Muscle of leg (tissue), 11 donors: ENCODE data around the gene DOCK7. TPM values are rescaled to one million over a fixed set of nuclear protein-coding genes. Genes with fewer than 3 reads are reported as not detected.

Experiments used
- DNase-seq: peaks from one replicate; pipeline ENCODE4 v3.0.0; 2013
- H3K27ac ChIP-seq: one replicate; pipeline ENCODE4 v1.5.1; 2013; ENCODE audit warnings: mild to moderate bottlenecking, low read length, control low read depth
- H3K27me3 ChIP-seq: one replicate; pipeline ENCODE4 v1.6.1; 2013; ENCODE audit warnings: low read length; ENCODE audit not compliant: control insufficient read depth, insufficient read depth
- H3K36me3 ChIP-seq: one replicate; pipeline ENCODE4 v1.6.1; 2013; ENCODE audit warnings: low read length; ENCODE audit not compliant: control insufficient read depth, insufficient read depth
- H3K4me1 ChIP-seq: one replicate; pipeline ENCODE4 v1.6.1; 2013; ENCODE audit warnings: low read length; ENCODE audit not compliant: control insufficient read depth, insufficient read depth
- H3K4me3 ChIP-seq: one replicate; pipeline ENCODE4 v1.5.1; 2013; ENCODE audit warnings: low read length, control low read depth
- H3K9me3 ChIP-seq: replicated peaks from 2 replicates; pipeline ENCODE4 v1.6.1; 2013; ENCODE audit warnings: low read depth, low read length; ENCODE audit not compliant: control insufficient read depth
- WGBS: methylation state at CpG from one replicate; pipeline ENCODE4 v1.1.5; 2013; ENCODE audit warnings: missing lambda C conversion rate; ENCODE audit not compliant: insufficient coverage; 5-methylcytosine and 5-hydroxymethylcytosine counted together
- polyA plus RNA-seq, 8 donors: library from polyadenylated mRNA; unstranded; fragments of 120-200 nt; gene quantifications; one replicate each; pipeline versions ENCODE4 v1.2.1 to v1.2.3, GENCODE V29; 2013; ENCODE audit warnings: inconsistent platforms in 1 of 8, low replicate concordance in 1 of 8; ENCODE audit not compliant: insufficient read length in 8 of 8, insufficient read depth in 1 of 8
- total RNA-seq: library from RNA; stranded (reverse); fragments of 120-200 nt; gene quantifications from one replicate; pipeline ENCODE4 v1.2.4, GENCODE V29; 2013

DOCK7 gene
- total and polyA plus RNA-seq, 9 donors: 28.8 to 43.8 (median 36.1) TPM

GRCh38 chr1:62676611-62677356 lies 11.4 kb downstream of the DOCK7 start:
- no peaks in the 10 kb centered on the region for H3K27me3 ChIP-seq
- WGBS: no CpG with 5 or more reads among the region's 2 CpGs
- no peak for DNase-seq
- no peaks in the 10 kb centered on the region for H3K36me3 ChIP-seq
- no peaks in the 10 kb centered on the region for H3K4me1 ChIP-seq
- no peaks in the 10 kb centered on the region for H3K9me3 ChIP-seq
- H3K4me3 ChIP-seq: no peak overlapping the region
- H3K27ac ChIP-seq: no peak overlapping the region

- Histone ChIP-seq H3K27me3 (no peaks in the 10 kb centered on the region), H3K36me3 (no peaks in the 10 kb centered on the region), H3K27ac (no peak overlapping the region), H3K4me3 (no peak overlapping the region), H3K9me3 (no peaks in the 10 kb centered on the region), H3K4me1 (no peaks in the 10 kb centered on the region)
- no CpG with 5 or more reads among the region's 1 CpG for WGBS
- no peak for DNase-seq
These were observed 14.6 kb downstream of the DOCK7 start for GRCh38 chr1:62673629-62674028.

GRCh38 chr1:62672029-62672428 lies 16.2 kb downstream of the DOCK7 start:
- WGBS: no CpG with 5 or more reads among the region's 1 CpG
- Histone ChIP-seq H3K4me1 (no peaks in the 10 kb centered on the region), H3K27ac (no peak overlapping the region), H3K36me3 (no peaks in the 10 kb centered on the region), H3K4me3 (no peak overlapping the region), H3K9me3 (no peaks in the 10 kb centered on the region), H3K27me3 (no peaks in the 10 kb centered on the region)
- no peak for DNase-seq

- Histone ChIP-seq H3K27me3 (no peaks in the 10 kb centered on the region), H3K4me3 (no peak overlapping the region), H3K9me3 (no peaks in the 10 kb centered on the region), H3K4me1 (no peaks in the 10 kb centered on the region), H3K36me3 (peaks cover 5% of the 10 kb centered on the region), H3K27ac (no peak overlapping the region)
- peak; percentile 80 for DNase-seq
- no CpG with 5 or more reads among the region's 1 CpG for whole genome bisulfite sequencing
These were observed 33.4 kb downstream of the DOCK7 start for GRCh38 chr1:62654744-62655143.

GRCh38 chr1:62652387-62652786 lies 35.8 kb downstream of the DOCK7 start:
- no peaks in the 10 kb centered on the region for H3K27me3 ChIP-seq
- no peaks in the 10 kb centered on the region for H3K4me1 ChIP-seq
- no peak overlapping the region for H3K4me3 ChIP-seq
- no peaks in the 10 kb centered on the region for H3K9me3 ChIP-seq
- H3K36me3 ChIP-seq: peaks cover 8% of the 10 kb centered on the region
- no peak for DNase-seq
- H3K27ac ChIP-seq: no peak overlapping the region

GRCh38 chr1:62643283-62643682 lies 44.9 kb downstream of the DOCK7 start:
- Histone ChIP-seq H3K36me3 (peaks cover 8% of the 10 kb centered on the region), H3K27ac (no peak overlapping the region), H3K4me3 (no peak overlapping the region), H3K27me3 (no peaks in the 10 kb centered on the region), H3K4me1 (no peaks in the 10 kb centered on the region), H3K9me3 (peaks cover 2% of the 10 kb centered on the region)
- WGBS: no CpG with 5 or more reads among the region's 1 CpG
- no peak for DNase-seq

GRCh38 chr1:62637392-62638105 lies 50.6 kb downstream of the DOCK7 start:
- H3K27me3 ChIP-seq: no peaks in the 10 kb centered on the region
- WGBS: 100% methylated on average over 2 of the region's 6 CpGs
- DNase-seq: no peak
- no peaks in the 10 kb centered on the region for H3K4me1 ChIP-seq
- H3K27ac ChIP-seq: no peak overlapping the region
- peaks cover 2% of the 10 kb centered on the region for H3K9me3 ChIP-seq
- H3K36me3 ChIP-seq: peaks cover 7% of the 10 kb centered on the region
- no peak overlapping the region for H3K4me3 ChIP-seq

GRCh38 chr1:62628506-62628905 lies 59.7 kb downstream of the DOCK7 start:
- peaks cover 9% of the 10 kb centered on the region for H3K36me3 ChIP-seq
- H3K4me1 ChIP-seq: no peaks in the 10 kb centered on the region
- H3K9me3 ChIP-seq: peaks cover under 1% of the 10 kb centered on the region
- no peak overlapping the region for H3K27ac ChIP-seq
- WGBS: no CpG with 5 or more reads among the region's 1 CpG
- no peaks in the 10 kb centered on the region for H3K27me3 ChIP-seq
- DNase-seq: no peak
- no peak overlapping the region for H3K4me3 ChIP-seq

- Histone ChIP-seq H3K4me1 (no peaks in the 10 kb centered on the region), H3K27ac (no peak overlapping the region), H3K27me3 (no peaks in the 10 kb centered on the region), H3K36me3 (peaks cover 6% of the 10 kb centered on the region), H3K4me3 (no peak overlapping the region), H3K9me3 (no peaks in the 10 kb centered on the region)
- DNase-seq: no peak
- no CpG with 5 or more reads among the region's 1 CpG for WGBS
These were observed 62.8 kb downstream of the DOCK7 start for GRCh38 chr1:62625415-62625814.

- Histone ChIP-seq H3K4me3 (no peak overlapping the region), H3K27ac (no peak overlapping the region), H3K27me3 (no peaks in the 10 kb centered on the region), H3K36me3 (no peaks in the 10 kb centered on the region), H3K4me1 (no peaks in the 10 kb centered on the region), H3K9me3 (no peaks in the 10 kb centered on the region)
- 100% methylated on average over 1 of the region's 1 CpG for WGBS
- peak; percentile 4 for DNase-seq
These were observed 66.3 kb downstream of the DOCK7 start for GRCh38 chr1:62621907-62622306.
